Measurements from ENCODE around the gene MYH13. TPM values are rescaled to one million over a fixed set of nuclear protein-coding genes. Genes with fewer than 3 reads are reported as not detected.

Gene MYH13
- total RNA-seq, 2 donors from 2014 or later = 0.28 TPM; not detected in 1

DNA sequence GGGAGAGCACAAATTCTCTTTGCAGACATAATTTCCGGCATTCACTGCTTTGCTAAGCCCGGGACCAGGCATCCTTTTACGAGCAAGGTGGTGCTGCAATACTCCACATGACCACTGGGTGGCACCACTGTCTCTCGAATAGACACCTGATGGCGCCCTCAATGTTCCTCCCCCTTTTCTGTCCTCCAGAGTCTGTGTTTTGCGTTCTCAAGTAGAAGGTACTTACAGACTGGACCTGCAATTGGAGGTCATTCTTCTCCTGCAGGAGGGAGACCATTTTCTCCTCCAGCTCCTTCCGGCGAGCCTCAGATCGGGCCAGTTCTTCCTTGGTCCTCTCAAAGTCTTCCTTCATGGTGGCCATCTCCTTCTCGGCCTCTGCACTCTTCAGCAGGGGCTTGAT, 45.2 kb downstream of the MYH13 start:
- Histone ChIP-seq H3K4me1 (replicated peaks) (no peaks in the 10 kb centered on the region), H3K27me3 (replicated peaks; ENCODE audit: insufficient read depth) (no peaks in the 10 kb centered on the region), H3K4me3 (no peak overlapping the region), H3K9me3 (no peaks in the 10 kb centered on the region), H3K36me3 (no peaks in the 10 kb centered on the region), H3K27ac (no peak overlapping the region)
- WGBS = 38% methylated on average over 10 of the region's 10 CpGs
- intact Hi-C loops (cut with DNase I) = loop anchor here (2.0 kb wide), 1 partner anchor 295 kb away; no protein-coding TSS in a partner anchor
- TF ChIP-seq, protein P1, sequence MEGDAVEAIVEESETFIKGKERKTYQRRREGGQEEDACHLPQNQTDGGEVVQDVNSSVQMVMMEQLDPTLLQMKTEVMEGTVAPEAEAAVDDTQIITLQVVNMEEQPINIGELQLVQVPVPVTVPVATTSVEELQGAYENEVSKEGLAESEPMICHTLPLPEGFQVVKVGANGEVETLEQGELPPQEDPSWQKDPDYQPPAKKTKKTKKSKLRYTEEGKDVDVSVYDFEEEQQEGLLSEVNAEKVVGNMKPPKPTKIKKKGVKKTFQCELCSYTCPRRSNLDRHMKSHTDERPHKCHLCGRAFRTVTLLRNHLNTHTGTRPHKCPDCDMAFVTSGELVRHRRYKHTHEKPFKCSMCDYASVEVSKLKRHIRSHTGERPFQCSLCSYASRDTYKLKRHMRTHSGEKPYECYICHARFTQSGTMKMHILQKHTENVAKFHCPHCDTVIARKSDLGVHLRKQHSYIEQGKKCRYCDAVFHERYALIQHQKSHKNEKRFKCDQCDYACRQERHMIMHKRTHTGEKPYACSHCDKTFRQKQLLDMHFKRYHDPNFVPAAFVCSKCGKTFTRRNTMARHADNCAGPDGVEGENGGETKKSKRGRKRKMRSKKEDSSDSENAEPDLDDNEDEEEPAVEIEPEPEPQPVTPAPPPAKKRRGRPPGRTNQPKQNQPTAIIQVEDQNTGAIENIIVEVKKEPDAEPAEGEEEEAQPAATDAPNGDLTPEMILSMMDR (IDR thresholded peaks at IDR 0.05) = peak; percentile 85 to 98 (median 87)
- no peak for TF ChIP-seq POLR2AphosphoS5 (IDR thresholded peaks at IDR 0.05)
- peak; percentile 81 for DNase-seq (ENCODE audit: low spot score)

DNA sequence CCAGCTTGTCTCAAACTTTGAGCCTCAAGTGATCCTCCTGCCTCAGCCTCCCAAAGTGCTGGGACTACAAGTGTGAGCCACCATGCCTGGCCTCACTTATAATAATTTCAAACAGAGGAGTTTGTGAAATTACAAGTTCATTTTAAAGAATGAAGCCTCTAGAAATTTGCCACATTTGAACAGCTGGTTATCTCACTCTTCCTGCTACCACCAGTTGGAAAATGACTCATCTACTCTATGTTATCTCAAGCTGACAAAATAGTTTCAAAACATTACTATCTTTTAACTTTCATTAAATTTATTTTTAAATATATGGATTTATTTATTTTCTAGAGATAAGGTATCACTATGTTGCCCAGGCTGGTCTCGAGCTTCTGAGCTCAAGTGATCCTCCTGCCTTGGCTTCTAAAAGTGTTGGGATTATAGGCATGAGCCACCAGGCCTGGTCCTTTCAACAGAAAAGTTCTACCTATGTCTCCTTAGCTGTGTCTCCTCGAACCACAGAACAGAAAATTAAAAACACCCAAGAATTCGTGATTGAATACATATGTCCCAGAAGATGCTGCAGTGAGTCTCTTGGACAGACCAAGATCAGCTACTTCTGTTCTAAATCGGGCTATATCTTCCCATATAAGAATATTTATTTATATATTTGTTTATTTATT, 47.6 kb downstream of the MYH13 start:
- DNase-seq (ENCODE audit: low spot score) = no peak
- no peaks in the 10 kb centered on the region for H3K36me3 ChIP-seq
- WGBS = 87% methylated on average over 4 of the region's 4 CpGs
- no peak overlapping the region for H3K27ac ChIP-seq
- no peaks in the 10 kb centered on the region for H3K27me3 ChIP-seq (replicated peaks; ENCODE audit: insufficient read depth)
- intact Hi-C loops (cut with DNase I) = no loop called here
- no peaks in the 10 kb centered on the region for H3K4me1 ChIP-seq (replicated peaks)
- H3K4me3 ChIP-seq = no peak overlapping the region
- TF ChIP-seq POLR2A (IDR thresholded peaks at IDR 0.05) (no peak), POLR2AphosphoS5 (IDR thresholded peaks at IDR 0.05) (no peak)
- TF ChIP-seq, protein P1 (IDR thresholded peaks at IDR 0.05) = no peak
- no peaks in the 10 kb centered on the region for H3K9me3 ChIP-seq

DNA sequence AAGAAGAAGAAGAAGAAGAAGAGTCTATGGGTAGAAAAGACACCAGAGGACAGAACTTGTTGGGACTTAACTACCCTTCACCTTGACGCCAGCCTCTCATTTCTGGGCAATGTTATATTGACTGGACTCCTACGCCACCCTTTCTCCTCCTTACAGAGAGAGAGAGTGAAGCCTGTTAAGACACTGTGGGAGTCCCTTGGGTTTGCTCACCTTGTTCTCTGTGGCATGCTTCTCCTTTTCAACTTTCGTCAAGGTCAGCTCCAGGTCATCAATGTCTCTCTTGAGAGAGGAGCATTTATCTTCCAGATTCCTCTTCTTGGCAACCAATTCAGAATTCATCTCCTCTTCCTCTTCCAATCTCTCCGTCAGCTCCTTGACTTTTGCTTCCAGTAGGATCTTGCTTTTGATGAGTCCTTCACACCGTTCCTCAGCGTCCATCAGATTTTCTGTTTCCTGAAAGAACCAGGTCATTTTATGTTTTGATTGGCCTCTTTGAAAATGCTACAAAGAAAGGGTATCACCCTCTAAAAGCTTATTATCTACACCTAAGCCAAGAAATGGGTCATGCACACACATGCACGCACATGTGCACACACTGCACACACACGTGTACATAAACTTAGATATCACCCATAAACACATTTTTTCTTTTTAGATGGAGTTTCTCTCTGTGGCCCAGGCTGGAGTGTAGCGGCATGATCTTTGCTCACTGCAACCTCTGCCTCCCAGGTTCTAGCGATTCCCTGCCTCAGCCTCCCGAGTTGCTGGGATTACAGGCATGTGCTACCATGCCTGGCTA, 48.8 kb downstream of the MYH13 start:
- TF ChIP-seq POLR2AphosphoS5 (IDR thresholded peaks at IDR 0.05) = no peak
- no peak for TF ChIP-seq POLR2A (IDR thresholded peaks at IDR 0.05)
- TF ChIP-seq, protein P1 (IDR thresholded peaks at IDR 0.05) = no peak
- no peak for DNase-seq (ENCODE audit: low spot score)
- no peaks in the 10 kb centered on the region for H3K4me1 ChIP-seq (replicated peaks)
- H3K27me3 ChIP-seq (replicated peaks; ENCODE audit: insufficient read depth) = no peaks in the 10 kb centered on the region
- WGBS = 91% methylated on average over 11 of the region's 11 CpGs
- H3K27ac ChIP-seq = no peak overlapping the region
- no peaks in the 10 kb centered on the region for H3K9me3 ChIP-seq
- intact Hi-C loops (cut with DNase I) = no loop called here
- no peaks in the 10 kb centered on the region for H3K36me3 ChIP-seq
- no peak overlapping the region for H3K4me3 ChIP-seq

DNA sequence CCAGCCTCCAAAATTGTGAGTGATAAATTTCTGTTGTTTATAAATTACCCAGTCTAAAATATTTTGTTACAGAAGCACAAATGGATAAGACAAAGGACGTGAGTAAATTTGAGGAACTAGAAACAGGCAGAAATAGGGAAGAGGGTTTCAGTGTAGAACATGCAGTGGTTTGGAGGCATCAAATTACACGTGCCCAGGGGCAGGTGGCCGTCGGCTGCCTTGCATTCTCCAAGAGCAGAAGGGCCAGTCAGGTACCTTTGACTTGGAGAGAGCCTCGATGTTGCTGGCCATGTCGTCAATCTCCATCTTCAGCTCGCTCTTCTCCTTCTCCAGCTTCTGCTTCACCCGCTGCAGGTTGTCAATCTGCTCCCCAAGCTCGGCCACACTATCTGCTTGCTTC, 54.3 kb downstream of the MYH13 start:
- no peak overlapping the region for H3K27ac ChIP-seq
- WGBS = 64% methylated on average over 9 of the region's 9 CpGs
- no peaks in the 10 kb centered on the region for H3K4me1 ChIP-seq (replicated peaks)
- H3K9me3 ChIP-seq = no peaks in the 10 kb centered on the region
- H3K4me3 ChIP-seq = no peak overlapping the region
- H3K36me3 ChIP-seq = no peaks in the 10 kb centered on the region
- TF ChIP-seq, protein P1 (IDR thresholded peaks at IDR 0.05) = no peak
- TF ChIP-seq POLR2AphosphoS5 (IDR thresholded peaks at IDR 0.05) = no peak
- TF ChIP-seq POLR2A (IDR thresholded peaks at IDR 0.05) = no peak
- H3K27me3 ChIP-seq (replicated peaks; ENCODE audit: insufficient read depth) = no peaks in the 10 kb centered on the region
- no peak for DNase-seq (ENCODE audit: low spot score)
- intact Hi-C loops (cut with DNase I) = no loop called here

DNA sequence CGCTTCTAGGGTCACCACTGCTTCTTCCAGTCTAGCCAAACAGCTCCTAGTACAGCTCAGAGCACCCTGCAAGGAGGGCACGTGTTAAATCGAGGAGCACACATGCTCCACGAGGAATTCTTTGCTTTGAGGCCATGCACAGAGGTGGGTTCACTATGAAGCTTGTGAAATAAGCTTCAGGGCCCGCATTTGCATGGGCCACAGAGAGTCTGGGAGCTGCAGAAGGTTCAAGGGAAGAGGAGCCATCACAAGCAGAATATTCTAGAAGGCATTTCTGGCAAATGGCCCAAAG, 55.3 kb downstream of the MYH13 start:
- whole genome bisulfite sequencing = 84% methylated on average over 5 of the region's 5 CpGs
- intact Hi-C loops (cut with DNase I) = no loop called here

More for the DNA sequence above, 55.3 kb downstream of the MYH13 start:
- no peak overlapping the region for H3K4me3 ChIP-seq
- TF ChIP-seq, protein P1 (IDR thresholded peaks at IDR 0.05) = no peak
- TF ChIP-seq POLR2AphosphoS5 (IDR thresholded peaks at IDR 0.05) (no peak), POLR2A (IDR thresholded peaks at IDR 0.05) (no peak)
- no peaks in the 10 kb centered on the region for H3K36me3 ChIP-seq
- no peak for DNase-seq (ENCODE audit: low spot score)
- H3K9me3 ChIP-seq = no peaks in the 10 kb centered on the region
- H3K27ac ChIP-seq = no peak overlapping the region
- no peaks in the 10 kb centered on the region for H3K4me1 ChIP-seq (replicated peaks)
- H3K27me3 ChIP-seq (replicated peaks; ENCODE audit: insufficient read depth) = no peaks in the 10 kb centered on the region
